ENCODE measurements around the gene KLHDC8A. TPM values are rescaled to one million over a fixed set of nuclear protein-coding genes. Genes with fewer than 3 reads are reported as not detected.
A peak's percentile ranks its signal among the peaks of the same experiment; 100 is the strongest.
"Not testable (repeated sequence)": the region's sequence is repeated elsewhere in the genome, so short reads cannot be mapped to it uniquely, and the experiment has no call there.

Gene KLHDC8A
- 0.78 TPM for total RNA-seq
- long read RNA-seq, partial matches to known transcripts = 1 of 1 reads
- long read RNA-seq, other reads (novel, unspliced or antisense) = 0 of 1 reads

GRCh38 chr1:205356440-205357139, at the start of gene KLHDC8A:
Gene KLHDC8A (minus strand): TSS chr1:205356922. CDS start chr1:205343604, 13,318 bp downstream.
- Histone ChIP-seq H3K27me3 (peaks cover 20% of the 10 kb centered on the region), H3K9me3 (no peaks in the 10 kb centered on the region), H3K36me3 (no peaks in the 10 kb centered on the region), H3K4me1 (no peaks in the 10 kb centered on the region), H3K4me3 (no peak within 1 kb of the TSS), H3K27ac (no peak within 1 kb of the TSS)
- ATAC-seq (no peak), DNase-seq (no peak)
- intact Hi-C loops (cut with DNase I) = loop anchor here (10.0 kb wide), 1 partner anchor 128 kb away; no protein-coding TSS in a partner anchor
- TF ChIP-seq CTCF (IDR thresholded peaks at IDR 0.05) = no peak

- H3K4me1 ChIP-seq; H3K27ac ChIP-seq; H3K9me3 ChIP-seq; H3K36me3 ChIP-seq; DNase-seq; H3K4me3 ChIP-seq; ATAC-seq; H3K27me3 ChIP-seq; intact Hi-C loops (cut with DNase I): not testable (repeated sequence)
Measured at GRCh38 chr1:205406252-205406651, 49.5 kb upstream of the KLHDC8A start.

GRCh38 chr1:205404484-205404883, 47.8 kb upstream of the KLHDC8A start:
- H3K4me1 ChIP-seq; intact Hi-C loops (cut with DNase I); H3K27ac ChIP-seq; H3K27me3 ChIP-seq; H3K4me3 ChIP-seq; H3K9me3 ChIP-seq; DNase-seq; ATAC-seq; H3K36me3 ChIP-seq: not testable (repeated sequence)

GRCh38 chr1:205398586-205398985, 41.9 kb upstream of the KLHDC8A start:
- Histone ChIP-seq H3K27me3 (no peaks in the 10 kb centered on the region), H3K9me3 (no peaks in the 10 kb centered on the region), H3K27ac (no peak overlapping the region), H3K4me3 (no peak overlapping the region), H3K36me3 (no peaks in the 10 kb centered on the region), H3K4me1 (no peaks in the 10 kb centered on the region)
- DNase-seq (no peak), ATAC-seq (no peak)
- intact Hi-C loops (cut with DNase I) = loop anchor here (10.0 kb wide), 1 partner anchor 86 kb away; no protein-coding TSS in a partner anchor
- no peak for TF ChIP-seq CTCF (IDR thresholded peaks at IDR 0.05)

- Histone ChIP-seq H3K27ac (no peak overlapping the region), H3K9me3 (no peaks in the 10 kb centered on the region), H3K36me3 (no peaks in the 10 kb centered on the region), H3K4me1 (no peaks in the 10 kb centered on the region), H3K4me3 (no peak overlapping the region), H3K27me3 (no peaks in the 10 kb centered on the region)
- intact Hi-C loops (cut with DNase I) = loop anchor here (10.0 kb wide), 1 partner anchor 88 kb away; no protein-coding TSS in a partner anchor
- peak; percentile 67 for TF ChIP-seq CTCF (IDR thresholded peaks at IDR 0.05)
- ATAC-seq = peak; percentile 88
- DNase-seq = no peak
Measured at GRCh38 chr1:205396967-205397616, 40.4 kb upstream of the KLHDC8A start.

GRCh38 chr1:205395616-205396015, 38.9 kb upstream of the KLHDC8A start:
- Histone ChIP-seq H3K9me3 (no peaks in the 10 kb centered on the region), H3K27me3 (peaks cover 11% of the 10 kb centered on the region), H3K4me1 (no peaks in the 10 kb centered on the region), H3K27ac (no peak overlapping the region), H3K4me3 (no peak overlapping the region), H3K36me3 (no peaks in the 10 kb centered on the region)
- no peak for TF ChIP-seq CTCF (IDR thresholded peaks at IDR 0.05)
- intact Hi-C loops (cut with DNase I) = loop anchor here (10.0 kb wide), 1 partner anchor 89 kb away; no protein-coding TSS in a partner anchor
- DNase-seq (no peak), ATAC-seq (no peak)
